Natural killer cell (primary cell): Measurements from ENCODE around the gene GFRA1. TPM values are rescaled to one million over a fixed set of nuclear protein-coding genes. Genes with fewer than 3 reads are reported as not detected.

Source experiments
- ATAC-seq, 3 donors: fragments of 150-1000 bp in 2 of 3; fragments of 200-7000 bp in 1 of 3; cut with Tn5 transposase; 1 replicate in 1 of 3; 2 replicates in 2 of 3; pipeline ENCODE4 v1.10.0; 2021; ENCODE audit warnings: mild to moderate bottlenecking in 2 of 3, moderate library complexity in 2 of 3
- DNase-seq, 2 donors: peaks; one replicate each; pipeline versions ENCODE4 v3.0.0 to v3.0.0-alpha.2; 2013 to 2021; ENCODE audit warnings: mixed read lengths in 1 of 2
- H3K27ac ChIP-seq: one replicate; pipeline ENCODE4 v1.5.1; 2013; ENCODE audit warnings: mild to moderate bottlenecking, low read length
- H3K27me3 ChIP-seq: one replicate; pipeline ENCODE4 v1.6.1; 2013; ENCODE audit warnings: low read length; ENCODE audit not compliant: control insufficient read depth, insufficient read depth
- H3K36me3 ChIP-seq: one replicate; pipeline ENCODE4 v1.6.1; 2013; ENCODE audit warnings: low read length; ENCODE audit not compliant: control insufficient read depth, insufficient read depth
- H3K4me1 ChIP-seq: one replicate; pipeline ENCODE4 v1.6.1; 2013; ENCODE audit warnings: low read length; ENCODE audit not compliant: control insufficient read depth, insufficient read depth
- H3K4me3 ChIP-seq: one replicate; pipeline ENCODE4 v1.5.1; 2013; ENCODE audit warnings: low read length
- H3K9me3 ChIP-seq: one replicate; pipeline ENCODE4 v1.6.1; 2013; ENCODE audit warnings: low read length; ENCODE audit not compliant: control insufficient read depth, insufficient read depth
- H3K27ac Mint-ChIP-seq, 2 donors: one replicate each; pipeline ENCODE4 v1.8.0; 2022; ENCODE audit warnings: mild to moderate bottlenecking in 2 of 2, mixed read lengths in 2 of 2, moderate library complexity in 1 of 2
- H3K27me3 Mint-ChIP-seq, 2 donors: one replicate each; pipeline ENCODE4 v1.8.0; 2022; ENCODE audit warnings: low read depth in 2 of 2, mixed read lengths in 2 of 2
- H3K36me3 Mint-ChIP-seq: one replicate; pipeline ENCODE4 v1.8.0; 2022; ENCODE audit warnings: mixed read lengths
- H3K4me1 Mint-ChIP-seq, 2 donors: one replicate each; pipeline ENCODE4 v1.8.0; 2022; ENCODE audit warnings: mixed read lengths in 2 of 2
- H3K4me3 Mint-ChIP-seq: one replicate; pipeline ENCODE4 v1.8.0; 2022; ENCODE audit warnings: mild to moderate bottlenecking, moderate library complexity, mixed read lengths
- H3K9me3 Mint-ChIP-seq, 2 donors: one replicate each; pipeline ENCODE4 v1.8.0; 2022; ENCODE audit warnings: mixed read lengths in 2 of 2
- CTCF ChIP-seq: fragments of 200-600 bp; IDR thresholded peaks from one replicate; pipeline ENCODE4 v1.8.0; 2022; ENCODE audit warnings: antibody characterized with exemption
- WGBS: methylation state at CpG from one replicate; pipeline ENCODE4 v1.1.7; 2013; ENCODE audit warnings: missing lambda C conversion rate; ENCODE audit not compliant: insufficient coverage; 5-methylcytosine and 5-hydroxymethylcytosine counted together
- intact Hi-C: fragments of 100-400 bp; cut with micrococcal nuclease; formaldehyde crosslinking; loops from one replicate; pipeline ENCODE4 v1.14.2; 2022
- total RNA-seq, 4 donors: library from RNA; stranded (reverse); fragments of 120-200 nt in 1 of 4; gene quantifications; one replicate each; pipeline versions ENCODE4 v1.2.3 to v1.2.4, GENCODE V29; 2013 to 2022

The GFRA1 gene
- total RNA-seq, 3 donors from 2014 or later (not counting 1 experiment from before 2014, with no cell fraction given), result not detected

GRCh38 chr10:116111483-116112095 lies 161.4 kb downstream of the GFRA1 start:
- no peak overlapping the region for H3K27ac ChIP-seq
- no peaks in the 10 kb centered on the region for H3K9me3 Mint-ChIP-seq
- intact Hi-C loops, result no loop called here
- no peaks in the 10 kb centered on the region for H3K4me1 ChIP-seq
- TF ChIP-seq CTCF, result no peak
- H3K4me3 Mint-ChIP-seq, result no peak overlapping the region
- 78% methylated on average over 11 of the region's 11 CpGs for WGBS
- ATAC-seq (no peak), DNase-seq (no peak)
- no peaks in the 10 kb centered on the region for H3K9me3 ChIP-seq
- H3K4me3 ChIP-seq, result no peak overlapping the region
- no peaks in the 10 kb centered on the region for H3K4me1 Mint-ChIP-seq
- H3K27me3 Mint-ChIP-seq, result no peaks in the 10 kb centered on the region
- H3K27me3 ChIP-seq, result no peaks in the 10 kb centered on the region
- no peaks in the 10 kb centered on the region for H3K36me3 Mint-ChIP-seq
- no peaks in the 10 kb centered on the region for H3K36me3 ChIP-seq
- no peak overlapping the region for H3K27ac Mint-ChIP-seq

- ATAC-seq, result no peak
- Histone ChIP-seq H3K4me1 (no peaks in the 10 kb centered on the region), H3K9me3 (no peaks in the 10 kb centered on the region), H3K27ac (no peak overlapping the region), H3K4me3 (no peak overlapping the region), H3K27me3 (no peaks in the 10 kb centered on the region), H3K36me3 (no peaks in the 10 kb centered on the region)
- intact Hi-C loops, result no loop called here
- no peak for DNase-seq
- Mint-ChIP-seq H3K4me1 (no peaks in the 10 kb centered on the region), H3K4me3 (no peak overlapping the region), H3K9me3 (no peaks in the 10 kb centered on the region), H3K27me3 (no peaks in the 10 kb centered on the region), H3K36me3 (no peaks in the 10 kb centered on the region), H3K27ac (no peak overlapping the region)
- 84% methylated on average over 4 of the region's 4 CpGs for WGBS
- TF ChIP-seq CTCF, result no peak
These were observed 162.3 kb downstream of the GFRA1 start for GRCh38 chr10:116110736-116111135.

- no peak overlapping the region for H3K27ac ChIP-seq
- no peaks in the 10 kb centered on the region for H3K9me3 ChIP-seq
- Mint-ChIP-seq H3K4me1 (no peaks in the 10 kb centered on the region), H3K4me3 (no peak overlapping the region), H3K9me3 (no peaks in the 10 kb centered on the region), H3K27me3 (no peaks in the 10 kb centered on the region), H3K36me3 (no peaks in the 10 kb centered on the region), H3K27ac (no peak overlapping the region)
- intact Hi-C loops, result no loop called here
- no peaks in the 10 kb centered on the region for H3K4me1 ChIP-seq
- 85% methylated on average over 2 of the region's 2 CpGs for WGBS
- no peak for DNase-seq
- no peak for ATAC-seq
- no peaks in the 10 kb centered on the region for H3K27me3 ChIP-seq
- no peak for TF ChIP-seq CTCF
- no peaks in the 10 kb centered on the region for H3K36me3 ChIP-seq
- no peak overlapping the region for H3K4me3 ChIP-seq
These were observed 163.1 kb downstream of the GFRA1 start for GRCh38 chr10:116109881-116110280.

GRCh38 chr10:116109481-116109880 lies 163.5 kb downstream of the GFRA1 start:
- no peaks in the 10 kb centered on the region for H3K4me1 Mint-ChIP-seq
- no peaks in the 10 kb centered on the region for H3K27me3 Mint-ChIP-seq
- no peak overlapping the region for H3K27ac Mint-ChIP-seq
- Histone ChIP-seq H3K27me3 (no peaks in the 10 kb centered on the region), H3K4me1 (no peaks in the 10 kb centered on the region), H3K9me3 (no peaks in the 10 kb centered on the region), H3K4me3 (no peak overlapping the region), H3K36me3 (no peaks in the 10 kb centered on the region), H3K27ac (no peak overlapping the region)
- DNase-seq (no peak), ATAC-seq (no peak)
- no peak for TF ChIP-seq CTCF
- H3K9me3 Mint-ChIP-seq, result no peaks in the 10 kb centered on the region
- H3K4me3 Mint-ChIP-seq, result no peak overlapping the region
- intact Hi-C loops, result no loop called here
- H3K36me3 Mint-ChIP-seq, result no peaks in the 10 kb centered on the region
- 88% methylated on average over 8 of the region's 8 CpGs for WGBS
